K562 (cell line): ENCODE measurements around the gene IGFALS. TPM values are rescaled to one million over a fixed set of nuclear protein-coding genes. Genes with fewer than 3 reads are reported as not detected.

Source experiments
- ARHGAP35 ChIP-seq: fragments of 450-650 bp; IDR thresholded peaks from 2 replicates; pipeline ENCODE4 v1.6.1; 2018; ENCODE audit not compliant: partially characterized antibody
- BDP1 ChIP-seq: IDR thresholded peaks from 3 replicates; pipeline ENCODE4 v1.6.1; 2011; ENCODE audit not compliant: insufficient read length, insufficient read depth
- DPF2 ChIP-seq: fragments of 450-650 bp; IDR thresholded peaks from 2 replicates; pipeline ENCODE4 v1.6.1; 2016
- ESRRB ChIP-seq: fragments of 250-450 bp; sonication (Bioruptor Pico); IDR thresholded peaks from 2 replicates; pipeline ENCODE4 v1.5.0; 2020; ENCODE audit warnings: mild to moderate bottlenecking, moderate library complexity, borderline replicate concordance
- IRF2 ChIP-seq: sonication (generic); formaldehyde crosslinking; IDR thresholded peaks from 2 replicates; pipeline ENCODE4 v1.8.1; 2022; ENCODE audit warnings: mild to moderate bottlenecking, missing genetic modification reagents
- JUN ChIP-seq, 2 experiments: sonication (generic) in 1 of 2; formaldehyde crosslinking in 1 of 2; IDR thresholded peaks; 2 replicates each; pipeline versions ENCODE4 v1.6.1 to v1.8.0; 2012 to 2022; ENCODE audit warnings: borderline replicate concordance in 2 of 2, mild to moderate bottlenecking in 2 of 2, improper control_type of control experiment in 1 of 2, low read depth in 1 of 2, low read length in 1 of 2, missing genetic modification reagents in 1 of 2
- PHB2 ChIP-seq: fragments of 450-650 bp; IDR thresholded peaks from 2 replicates; pipeline ENCODE4 v1.6.1; 2017; ENCODE audit warnings: low read depth
- POLR2B ChIP-seq: fragments of 450-650 bp; IDR thresholded peaks from 2 replicates; pipeline ENCODE4 v1.6.1; 2018; ENCODE audit warnings: low read depth; ENCODE audit not compliant: partially characterized antibody
- RBM34 ChIP-seq: fragments of 200-400 bp; formaldehyde crosslinking; IDR thresholded peaks from 2 replicates; pipeline ENCODE4 v1.6.1; 2018; ENCODE audit warnings: low read length, borderline replicate concordance; ENCODE audit not compliant: insufficient read depth
- RREB1 ChIP-seq: fragments of 250-450 bp; sonication (Bioruptor Pico); IDR thresholded peaks from 2 replicates; pipeline ENCODE4 v1.4.0; 2020
- SNIP1 ChIP-seq: fragments of 450-650 bp; IDR thresholded peaks from 2 replicates; pipeline ENCODE4 v1.7.1; 2017; ENCODE audit warnings: low read depth, mild to moderate bottlenecking
- SNRNP70 ChIP-seq: fragments of 200-400 bp; formaldehyde crosslinking; optimal IDR thresholded peaks from 2 replicates; pipeline ENCODE3; 2017; ENCODE audit warnings: low read depth, low read length
- TEAD4 ChIP-seq, 2 experiments: sonication (generic) in 1 of 2; formaldehyde crosslinking in 1 of 2; IDR thresholded peaks; 2 replicates each; pipeline versions ENCODE4 v1.6.1 to v1.8.0; 2012 to 2022; ENCODE audit warnings: borderline replicate concordance in 1 of 2, inconsistent platforms in 1 of 2, low read length in 1 of 2, mild to moderate bottlenecking in 1 of 2, missing genetic modification reagents in 1 of 2
- ZNF140 ChIP-seq: fragments of 250-450 bp; sonication (Bioruptor Pico); IDR thresholded peaks from 2 replicates; pipeline ENCODE4 v1.8.0; 2021; ENCODE audit warnings: moderate library complexity, mild to moderate bottlenecking, inconsistent platforms
- ZNF143 ChIP-seq: sonication (generic); formaldehyde crosslinking; IDR thresholded peaks from 2 replicates; pipeline ENCODE4 v1.9.0; 2022; ENCODE audit warnings: mild to moderate bottlenecking, missing genetic modification reagents
- ZNF586 ChIP-seq: fragments of 450-650 bp; formaldehyde crosslinking; conservative IDR thresholded peaks from 2 replicates; pipeline ENCODE4 v1.4.0; 2020; ENCODE audit warnings: mild to moderate bottlenecking, moderate library complexity
- ZNF609 ChIP-seq: sonication (generic); formaldehyde crosslinking; IDR thresholded peaks from 2 replicates; pipeline ENCODE4 v1.8.1; 2023; ENCODE audit warnings: missing genetic modification reagents, mild to moderate bottlenecking, borderline replicate concordance
- polyA plus RNA-seq, 8 experiments: library from polyadenylated mRNA; depleted of rRNA in 4 of 8; stranded (reverse) in 5 of 8; unstranded in 3 of 8; fragments of >200 nt; fragmentation: Nextera tagmentation in 2 of 8; fragmentation: Illumina TruSeq in 1 of 8; extraction: Ambion mirVana in 2 of 8; extraction: Trizol in 1 of 8; gene quantifications; 2 replicates each; pipeline versions ENCODE4 v1.2.1 to v1.2.3, GENCODE V29; 2011 to 2014; ENCODE audit warnings: inconsistent platforms in 1 of 8, missing spikeins in 1 of 8
- total RNA-seq, 7 experiments: library from RNA; depleted of rRNA in 6 of 7; stranded (reverse); fragments of >200 nt in 6 of 7; fragmentation: Illumina TruSeq in 2 of 7; extraction: Trizol in 2 of 7; gene quantifications; 2 replicates each; pipeline versions ENCODE4 v1.2.1 to v1.2.3, GENCODE V29; 2011 to 2021; ENCODE audit warnings: low replicate concordance in 1 of 7

IGFALS gene
- total and polyA plus RNA-seq, 9 of the 15 experiments (the other 6 are each of a cell fraction or from before 2014, with no cell fraction given): not detected

GRCh38 chr16:1772908-1773702 is 20.4 kb downstream of the IGFALS start, which contains the start of gene MRPS34 (continued):
- TF ChIP-seq RREB1 (no peak), TEAD4 (IDR thresholded peaks at IDR 0.05; ENCODE audit: low read length) (no peak; the same call in 1 of the 2 replicates), TEAD4 (CRISPR knock-in tag; IDR thresholded peaks at IDR 0.05; ENCODE audit: borderline replicate concordance) (no peak), DPF2 (no peak), SNRNP70 (no peak), ZNF586 (CRISPR knock-in tag) (no peak), ZNF140 (no peak), IRF2 (CRISPR knock-in tag) (no peak), PHB2 (no peak), SNIP1 (no peak), ZNF143 (CRISPR knock-in tag) (no peak), POLR2B (peak; percentile 70), BDP1 (no peak), ARHGAP35 (no peak), RBM34 (no peak), JUN (IDR thresholded peaks at IDR 0.05; ENCODE audit: borderline replicate concordance, low read depth, low read length) (no peak), JUN (CRISPR knock-in tag; IDR thresholded peaks at IDR 0.05; ENCODE audit: borderline replicate concordance) (no peak), ESRRB (CRISPR knock-in tag) (no peak), ZNF609 (CRISPR knock-in tag) (peak; percentile 92)
